ENCODE results near the gene SNRNP40.

DNA sequence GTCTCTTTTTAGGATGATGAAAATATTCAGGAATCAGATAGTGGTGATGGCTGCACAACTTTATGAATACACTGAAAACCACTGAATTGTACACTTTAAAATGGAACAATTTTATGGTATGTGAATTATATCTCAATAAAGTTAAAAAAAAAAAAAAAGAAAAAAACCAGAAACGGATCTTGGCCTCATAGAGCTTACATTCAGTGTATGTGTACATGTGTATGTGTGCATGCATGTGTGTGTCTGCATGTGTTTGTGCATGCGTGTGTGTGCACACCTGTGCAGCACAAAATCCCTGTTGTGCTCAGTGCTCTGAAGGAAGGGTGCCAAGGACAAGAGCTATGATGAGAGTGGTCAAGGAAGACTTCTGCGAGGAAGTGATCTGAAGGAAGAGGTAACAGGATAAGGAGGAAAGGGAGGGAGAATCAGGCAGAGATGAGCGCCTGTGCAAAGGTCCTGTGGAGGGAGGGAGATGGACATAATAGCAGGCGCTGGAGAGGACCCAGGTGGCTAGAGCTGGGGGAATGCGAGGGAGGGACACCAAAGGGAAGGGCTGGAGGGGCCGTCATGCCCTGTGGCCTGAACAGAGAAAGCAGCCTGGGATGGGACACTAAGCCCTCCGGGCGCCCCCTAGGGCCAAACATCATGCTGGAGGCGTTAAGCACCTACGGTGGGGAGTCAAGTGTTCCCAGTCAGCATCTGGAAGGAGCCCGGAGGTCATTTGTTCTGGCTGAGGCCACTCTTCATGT is 82.1 kb downstream of the SNRNP40 start:
- TF ChIP-seq POLR2AphosphoS5 (IDR thresholded peaks at IDR 0.05; ENCODE audit: low read depth, low read length) (no peak), POLR2A (IDR thresholded peaks at IDR 0.05; ENCODE audit: low read depth, low read length) (no peak)
